HepG2 (cell line): ENCODE measurements around the gene ABCG8. TPM values are rescaled to one million over a fixed set of nuclear protein-coding genes. Genes with fewer than 3 reads are reported as not detected.

Experiments used
- ATAD3A ChIP-seq: sonication (generic); formaldehyde crosslinking; IDR thresholded peaks from 2 replicates; pipeline ENCODE4 v1.4.0; 2020; ENCODE audit warnings: missing genetic modification reagents
- ATF1 ChIP-seq: IDR thresholded peaks from 2 replicates; pipeline ENCODE4 v1.6.1; 2016; ENCODE audit warnings: mild to moderate bottlenecking, control low read depth
- ATF5 ChIP-seq: sonication (generic); formaldehyde crosslinking; IDR thresholded peaks from 2 replicates; pipeline ENCODE4 v1.4.0; 2020; ENCODE audit warnings: mild to moderate bottlenecking, low read depth, missing genetic modification reagents
- FOXA1 ChIP-seq, 2 experiments: fragments of 450-650 bp in 1 of 2; sonication (generic) in 1 of 2; formaldehyde crosslinking in 1 of 2; IDR thresholded peaks; 2 replicates each; pipeline versions ENCODE4 v1.4.0 to v1.6.1; 2016 to 2020; ENCODE audit warnings: missing genetic modification reagents in 1 of 2
- JUNB ChIP-seq: sonication (generic); formaldehyde crosslinking; IDR thresholded peaks from 2 replicates; pipeline ENCODE4 v1.8.0; 2022; ENCODE audit warnings: missing genetic modification reagents, mild to moderate bottlenecking, borderline replicate concordance
- KDM3A ChIP-seq: IDR thresholded peaks from 2 replicates; pipeline ENCODE4 v1.6.1; 2018; ENCODE audit warnings: low read depth, missing compliant biosample characterization
- KDM5A ChIP-seq: fragments of 200-600 bp; sonication (generic); IDR thresholded peaks from 2 replicates; pipeline ENCODE4 v1.7.0; 2018; ENCODE audit warnings: antibody characterized with exemption, mild to moderate bottlenecking, low read length, borderline replicate concordance
- MIXL1 ChIP-seq: IDR thresholded peaks from 2 replicates; pipeline ENCODE4 v1.6.1; 2016
- SALL1 ChIP-seq: sonication (generic); formaldehyde crosslinking; IDR thresholded peaks from 2 replicates; pipeline ENCODE4 v1.8.0; 2022; ENCODE audit warnings: mild to moderate bottlenecking, missing genetic modification reagents
- SOX6 ChIP-seq, 2 experiments: fragments of 450-650 bp in 1 of 2; sonication (generic) in 1 of 2; formaldehyde crosslinking in 1 of 2; IDR thresholded peaks; 2 replicates each; pipeline versions ENCODE4 v1.4.0 to v1.6.1; 2017 to 2020; ENCODE audit warnings: antibody characterized with exemption in 1 of 2, mild to moderate bottlenecking in 1 of 2, missing genetic modification reagents in 1 of 2
- TEAD3 ChIP-seq: optimal IDR thresholded peaks from 2 replicates; pipeline ENCODE3; 2016; ENCODE audit warnings: borderline replicate concordance
- TFDP1 ChIP-seq: IDR thresholded peaks from 2 replicates; pipeline ENCODE4 v1.6.1; 2016; ENCODE audit warnings: missing compliant biosample characterization, missing genetic modification reagents, borderline replicate concordance
- ZNF282 ChIP-seq: fragments of 450-650 bp; IDR thresholded peaks from 2 replicates; pipeline ENCODE4 v1.6.1; 2018; ENCODE audit not compliant: partially characterized antibody
- ZNF510 ChIP-seq: sonication (generic); formaldehyde crosslinking; IDR thresholded peaks from 2 replicates; pipeline ENCODE4 v1.4.0; 2020; ENCODE audit warnings: low read depth, mild to moderate bottlenecking, missing genetic modification reagents
- ZNF552 ChIP-seq: sonication (generic); formaldehyde crosslinking; IDR thresholded peaks from 2 replicates; pipeline ENCODE4 v1.9.0; 2022; ENCODE audit warnings: missing genetic modification reagents, mild to moderate bottlenecking, borderline replicate concordance
- ZNF577 ChIP-seq: sonication (generic); formaldehyde crosslinking; IDR thresholded peaks from 2 replicates; pipeline ENCODE4 v1.4.0; 2020; ENCODE audit warnings: mild to moderate bottlenecking, low read depth, missing genetic modification reagents, borderline replicate concordance
- ZNF605 ChIP-seq: sonication (generic); formaldehyde crosslinking; IDR thresholded peaks from 2 replicates; pipeline ENCODE4 v1.8.0; 2022; ENCODE audit warnings: mild to moderate bottlenecking, missing genetic modification reagents
- ZNF7 ChIP-seq: IDR thresholded peaks from 2 replicates; pipeline ENCODE4 v1.6.1; 2016; ENCODE audit warnings: missing biosample characterization, missing genetic modification reagents
- ZNF784 ChIP-seq: sonication (generic); formaldehyde crosslinking; IDR thresholded peaks from 2 replicates; pipeline ENCODE4 v1.5.1; 2020; ENCODE audit warnings: missing genetic modification reagents, mild to moderate bottlenecking, borderline replicate concordance
- polyA plus RNA-seq, 8 experiments: library from polyadenylated mRNA; depleted of rRNA in 3 of 8; stranded (reverse) in 7 of 8; unstranded in 1 of 8; fragments of >200 nt; fragmentation: Illumina TruSeq in 4 of 8; extraction: Trizol in 4 of 8; gene quantifications; 2 replicates each; pipeline versions ENCODE4 v1.2.1 to v1.2.3, GENCODE V29; 2011 to 2016; ENCODE audit warnings: low read depth in 4 of 8, missing spikeins in 1 of 8, mixed read lengths in 1 of 8; ENCODE audit not compliant: insufficient read depth in 1 of 8
- total RNA-seq, 5 experiments: library from RNA; depleted of rRNA; stranded (reverse); fragments of >200 nt; fragmentation: Illumina TruSeq; extraction: Trizol; gene quantifications; 2 replicates each; pipeline ENCODE4 v1.2.3, GENCODE V29; 2016; ENCODE audit warnings: low read depth in 1 of 5
- TF ChIP-seq, protein P1 (sequence below): IDR thresholded peaks from 2 replicates; pipeline ENCODE4 v1.6.1; 2012; ENCODE audit warnings: inconsistent platforms
- TF ChIP-seq, protein P2 (sequence below): sonication (generic); formaldehyde crosslinking; IDR thresholded peaks from 2 replicates; pipeline ENCODE4 v1.8.0; 2022; ENCODE audit warnings: mild to moderate bottlenecking, missing genetic modification reagents
- TF ChIP-seq, protein P3 (sequence below), 2 experiments: sonication (generic) in 1 of 2; formaldehyde crosslinking in 1 of 2; IDR thresholded peaks; 2 replicates each; pipeline versions ENCODE4 v1.4.0 to v1.6.1; 2016 to 2020; ENCODE audit warnings: borderline replicate concordance in 1 of 2, low read depth in 1 of 2, mild to moderate bottlenecking in 1 of 2, missing genetic modification reagents in 1 of 2

ABCG8 gene
- total and polyA plus RNA-seq, 2 of the 13 experiments (the other 11 are each of a cell fraction or from before 2014, with no cell fraction given): 8.1 to 8.8 TPM

- TF ChIP-seq ATF5 (CRISPR knock-in tag) (0 out of 2 replicates have a peak, but pooled peaks have one; percentile 44), ZNF605 (CRISPR knock-in tag) (peak; percentile 37; the same call in 1 of the 2 replicates), TEAD3 (peak; percentile 25), SALL1 (CRISPR knock-in tag) (peak; percentile 19; the same call in 1 of the 2 replicates), ATF1 (no peak), ZNF510 (CRISPR knock-in tag) (no peak), ZNF784 (CRISPR knock-in tag) (no peak), ZNF577 (no peak), JUNB (CRISPR knock-in tag) (0 out of 2 replicates have a peak, but pooled peaks have one; percentile 23), ZNF7 (CRISPR knock-in tag) (no peak), FOXA1 (IDR thresholded peaks at IDR 0.05) (no peak), FOXA1 (CRISPR knock-in tag; IDR thresholded peaks at IDR 0.05) (no peak), TFDP1 (peak; percentile 33; the same call in 1 of the 2 replicates), KDM5A (no peak; the same call in 1 of the 2 replicates), KDM3A (CRISPR knock-in tag) (no peak), SOX6 (IDR thresholded peaks at IDR 0.05) (no peak), SOX6 (CRISPR knock-in tag; IDR thresholded peaks at IDR 0.05) (peak; percentile 48; the same call in 1 of the 2 replicates), ZNF282 (no peak), MIXL1 (CRISPR knock-in tag) (no peak), ATAD3A (CRISPR knock-in tag) (no peak), ZNF552 (no peak)
- TF ChIP-seq, protein P1, sequence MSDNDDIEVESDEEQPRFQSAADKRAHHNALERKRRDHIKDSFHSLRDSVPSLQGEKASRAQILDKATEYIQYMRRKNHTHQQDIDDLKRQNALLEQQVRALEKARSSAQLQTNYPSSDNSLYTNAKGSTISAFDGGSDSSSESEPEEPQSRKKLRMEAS: peak; percentile 51
- TF ChIP-seq, protein P2, sequence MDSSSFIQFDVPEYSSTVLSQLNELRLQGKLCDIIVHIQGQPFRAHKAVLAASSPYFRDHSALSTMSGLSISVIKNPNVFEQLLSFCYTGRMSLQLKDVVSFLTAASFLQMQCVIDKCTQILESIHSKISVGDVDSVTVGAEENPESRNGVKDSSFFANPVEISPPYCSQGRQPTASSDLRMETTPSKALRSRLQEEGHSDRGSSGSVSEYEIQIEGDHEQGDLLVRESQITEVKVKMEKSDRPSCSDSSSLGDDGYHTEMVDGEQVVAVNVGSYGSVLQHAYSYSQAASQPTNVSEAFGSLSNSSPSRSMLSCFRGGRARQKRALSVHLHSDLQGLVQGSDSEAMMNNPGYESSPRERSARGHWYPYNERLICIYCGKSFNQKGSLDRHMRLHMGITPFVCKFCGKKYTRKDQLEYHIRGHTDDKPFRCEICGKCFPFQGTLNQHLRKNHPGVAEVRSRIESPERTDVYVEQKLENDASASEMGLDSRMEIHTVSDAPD (CRISPR knock-in tag): peak; percentile 3; the same call in 1 of the 2 replicates
- TF ChIP-seq, protein P3, sequence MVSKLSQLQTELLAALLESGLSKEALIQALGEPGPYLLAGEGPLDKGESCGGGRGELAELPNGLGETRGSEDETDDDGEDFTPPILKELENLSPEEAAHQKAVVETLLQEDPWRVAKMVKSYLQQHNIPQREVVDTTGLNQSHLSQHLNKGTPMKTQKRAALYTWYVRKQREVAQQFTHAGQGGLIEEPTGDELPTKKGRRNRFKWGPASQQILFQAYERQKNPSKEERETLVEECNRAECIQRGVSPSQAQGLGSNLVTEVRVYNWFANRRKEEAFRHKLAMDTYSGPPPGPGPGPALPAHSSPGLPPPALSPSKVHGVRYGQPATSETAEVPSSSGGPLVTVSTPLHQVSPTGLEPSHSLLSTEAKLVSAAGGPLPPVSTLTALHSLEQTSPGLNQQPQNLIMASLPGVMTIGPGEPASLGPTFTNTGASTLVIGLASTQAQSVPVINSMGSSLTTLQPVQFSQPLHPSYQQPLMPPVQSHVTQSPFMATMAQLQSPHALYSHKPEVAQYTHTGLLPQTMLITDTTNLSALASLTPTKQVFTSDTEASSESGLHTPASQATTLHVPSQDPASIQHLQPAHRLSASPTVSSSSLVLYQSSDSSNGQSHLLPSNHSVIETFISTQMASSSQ (IDR thresholded peaks at IDR 0.05; ENCODE audit: low read depth): no peak
- TF ChIP-seq, protein P3 (CRISPR knock-in tag; IDR thresholded peaks at IDR 0.05; ENCODE audit: borderline replicate concordance): peak; percentile 13; the same call in 1 of the 2 replicates
Observed at GRCh38 chr2:43842866-43843226, 4.1 kb downstream of the ABCG8 start (continued).
